ENCODE results near the gene NEUROG1. TPM values are rescaled to one million over a fixed set of nuclear protein-coding genes. Genes with fewer than 3 reads are reported as not detected.
A peak's percentile ranks its signal among the peaks of the same experiment; 100 is the strongest.

NEUROG1 gene
- total RNA-seq, 4 donors from 2014 or later = not detected

DNA sequence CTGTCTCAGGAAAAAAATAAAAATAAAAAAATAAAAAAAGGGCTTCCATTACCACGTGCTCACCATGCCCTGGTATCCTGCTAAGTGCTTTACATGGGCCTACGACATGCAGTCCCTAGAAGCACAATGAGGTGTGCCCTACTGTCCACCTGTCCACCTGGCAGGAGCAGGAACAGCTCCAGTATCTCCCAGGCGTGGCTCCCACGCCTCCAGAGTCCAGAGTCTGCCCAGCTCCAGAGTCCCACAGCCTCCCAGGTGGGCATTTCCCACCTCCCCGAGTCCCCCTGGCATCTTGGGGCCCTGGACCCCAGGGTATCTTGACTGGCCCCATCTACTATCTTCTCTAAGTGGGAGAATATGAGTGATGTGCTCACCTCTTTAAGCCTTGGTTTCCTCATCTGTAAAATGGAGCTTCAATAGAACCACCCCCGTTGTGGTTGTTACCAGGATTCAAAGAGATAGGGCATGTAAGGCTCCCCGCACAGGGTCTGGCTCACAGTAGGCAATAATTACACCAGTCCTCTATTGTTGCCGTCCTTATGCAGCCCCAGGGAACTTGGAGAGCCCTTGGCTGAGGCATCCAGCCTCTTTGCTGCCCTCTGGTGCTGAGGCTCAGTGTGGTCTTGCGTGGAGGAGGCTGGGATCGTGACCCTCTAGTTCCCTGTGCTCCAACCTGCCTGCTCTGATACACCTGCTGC, 34.1 kb upstream of the NEUROG1 start:
- H3K4me1 ChIP-seq = no peaks in the 10 kb centered on the region
- no peak overlapping the region for H3K27ac ChIP-seq
- H3K36me3 ChIP-seq = no peaks in the 10 kb centered on the region
- ATAC-seq (no peak), DNase-seq (no peak)
- TF ChIP-seq POLR2A (IDR thresholded peaks at IDR 0.05) = no peak
- TF ChIP-seq, protein P1, sequence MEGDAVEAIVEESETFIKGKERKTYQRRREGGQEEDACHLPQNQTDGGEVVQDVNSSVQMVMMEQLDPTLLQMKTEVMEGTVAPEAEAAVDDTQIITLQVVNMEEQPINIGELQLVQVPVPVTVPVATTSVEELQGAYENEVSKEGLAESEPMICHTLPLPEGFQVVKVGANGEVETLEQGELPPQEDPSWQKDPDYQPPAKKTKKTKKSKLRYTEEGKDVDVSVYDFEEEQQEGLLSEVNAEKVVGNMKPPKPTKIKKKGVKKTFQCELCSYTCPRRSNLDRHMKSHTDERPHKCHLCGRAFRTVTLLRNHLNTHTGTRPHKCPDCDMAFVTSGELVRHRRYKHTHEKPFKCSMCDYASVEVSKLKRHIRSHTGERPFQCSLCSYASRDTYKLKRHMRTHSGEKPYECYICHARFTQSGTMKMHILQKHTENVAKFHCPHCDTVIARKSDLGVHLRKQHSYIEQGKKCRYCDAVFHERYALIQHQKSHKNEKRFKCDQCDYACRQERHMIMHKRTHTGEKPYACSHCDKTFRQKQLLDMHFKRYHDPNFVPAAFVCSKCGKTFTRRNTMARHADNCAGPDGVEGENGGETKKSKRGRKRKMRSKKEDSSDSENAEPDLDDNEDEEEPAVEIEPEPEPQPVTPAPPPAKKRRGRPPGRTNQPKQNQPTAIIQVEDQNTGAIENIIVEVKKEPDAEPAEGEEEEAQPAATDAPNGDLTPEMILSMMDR (IDR thresholded peaks at IDR 0.05 in 4 of 5, conservative IDR thresholded peaks at IDR 0.05 in 1 of 5) = peak in 1 of 5 experiments; percentile 14
- H3K4me3 ChIP-seq = no peak overlapping the region
- in situ Hi-C loops (cut with MboI; ENCODE audit: low sequenced_read_pairs in 4 of 4) (loop anchor here in 1 of 4 donors (25.0 kb wide), 1 partner anchor 267 kb away; the partner anchor contains the start of gene SLC25A48), intact Hi-C loops (cut with DNase I; ENCODE audit: low total_unique reads) (loop anchor here (5.0 kb wide), 1 partner anchor 103 kb away; no protein-coding TSS in a partner anchor)
- no peaks in the 10 kb centered on the region for H3K9me3 ChIP-seq
- H3K27me3 ChIP-seq = no peaks in the 10 kb centered on the region

DNA sequence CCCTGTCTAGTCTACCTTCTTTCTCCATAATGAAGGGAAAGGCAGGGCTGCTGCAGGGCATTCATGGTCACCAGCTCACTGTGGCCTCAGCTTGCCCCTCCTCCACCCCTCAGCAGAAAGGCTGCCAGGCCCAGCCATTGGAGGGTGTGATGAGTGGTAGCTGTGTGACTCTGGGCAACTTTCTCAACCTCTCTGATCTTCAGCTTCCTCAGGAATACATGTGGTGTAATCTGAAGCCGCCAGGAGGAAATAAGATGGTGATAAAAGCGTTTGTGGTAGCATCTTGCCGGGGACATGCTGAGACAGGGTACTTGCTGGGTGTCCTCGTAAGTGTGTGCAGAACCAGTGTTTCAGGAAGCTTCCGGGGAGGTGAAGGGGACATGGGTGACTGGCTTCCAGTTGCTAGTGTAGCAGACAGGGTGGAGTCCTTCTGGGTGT, 33.2 kb upstream of the NEUROG1 start:
- no peaks in the 10 kb centered on the region for H3K4me1 ChIP-seq
- no peaks in the 10 kb centered on the region for H3K36me3 ChIP-seq
- intact Hi-C loops (cut with DNase I; ENCODE audit: low total_unique reads) = loop anchor here (5.0 kb wide), 1 partner anchor 102 kb away; no protein-coding TSS in a partner anchor
- TF ChIP-seq, protein P1 (IDR thresholded peaks at IDR 0.05 in 4 of 5, conservative IDR thresholded peaks at IDR 0.05 in 1 of 5) = no peak
- TF ChIP-seq POLR2A (IDR thresholded peaks at IDR 0.05) = no peak
- no peaks in the 10 kb centered on the region for H3K9me3 ChIP-seq
- in situ Hi-C loops (cut with MboI; ENCODE audit: low sequenced_read_pairs in 4 of 4) = loop anchor here in 1 of 4 donors (25.0 kb wide), 1 partner anchor 268 kb away; the partner anchor contains the start of gene SLC25A48
- DNase-seq (no peak), ATAC-seq (no peak)
- H3K27ac ChIP-seq = no peak overlapping the region
- H3K4me3 ChIP-seq = no peak overlapping the region
- no peaks in the 10 kb centered on the region for H3K27me3 ChIP-seq

DNA sequence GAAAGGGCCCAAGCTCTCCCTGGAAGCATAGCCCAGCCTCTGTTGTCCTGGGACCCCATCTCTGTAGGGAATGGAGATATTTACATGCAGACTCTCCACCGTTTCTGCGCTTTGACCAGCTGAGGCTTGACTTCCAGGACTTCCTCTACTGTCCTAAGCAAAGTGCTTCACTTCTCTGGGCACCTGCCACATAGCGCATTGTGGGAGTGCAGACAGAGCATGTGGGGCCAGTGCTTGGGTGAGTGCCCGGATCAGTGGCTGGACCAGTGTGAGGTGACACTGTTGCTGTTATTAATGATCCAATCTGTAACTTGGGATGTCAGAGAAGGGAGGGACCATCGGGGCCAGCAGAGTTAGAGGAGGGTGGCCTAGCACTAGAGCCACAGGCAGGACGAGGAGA, 32.5 kb upstream of the NEUROG1 start:
- no peak for DNase-seq

DNA sequence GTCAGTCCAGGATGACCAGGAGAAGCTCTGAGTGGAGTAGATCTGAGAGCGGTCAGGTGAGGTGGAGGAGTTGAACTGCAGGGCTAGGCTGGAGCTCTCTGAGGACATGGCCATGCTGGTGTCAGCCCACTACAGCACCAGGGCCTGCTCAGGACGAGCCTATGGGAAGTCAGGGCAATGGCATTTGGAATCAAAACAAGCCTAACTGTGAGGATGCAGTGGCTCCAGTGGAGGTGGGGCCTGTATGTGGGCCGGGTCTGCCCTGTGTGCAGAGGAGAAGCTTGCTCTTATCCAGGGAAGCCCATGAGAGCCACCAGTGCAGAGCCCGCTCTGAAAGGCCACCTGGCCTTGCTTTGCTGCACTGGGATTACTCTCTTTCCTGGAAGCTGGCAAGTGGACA, 31.9 kb upstream of the NEUROG1 start:
- ATAC-seq = no peak
- H3K9me3 ChIP-seq = no peaks in the 10 kb centered on the region
- H3K4me1 ChIP-seq = no peaks in the 10 kb centered on the region
- H3K4me3 ChIP-seq = no peak overlapping the region
- no peaks in the 10 kb centered on the region for H3K36me3 ChIP-seq
- H3K27me3 ChIP-seq = no peaks in the 10 kb centered on the region
- H3K27ac ChIP-seq = no peak overlapping the region
- DNase-seq = no peak
- in situ Hi-C loops (cut with MboI; ENCODE audit: low sequenced_read_pairs in 4 of 4) = loop anchor here in 1 of 4 donors (25.0 kb wide), 1 partner anchor 270 kb away; the partner anchor contains the start of gene SLC25A48
- intact Hi-C loops (cut with DNase I; ENCODE audit: low total_unique reads) = loop anchor here (5.0 kb wide), 1 partner anchor 100 kb away; no protein-coding TSS in a partner anchor
- TF ChIP-seq, protein P1 (IDR thresholded peaks at IDR 0.05 in 4 of 5, conservative IDR thresholded peaks at IDR 0.05 in 1 of 5) = no peak
- TF ChIP-seq POLR2A (IDR thresholded peaks at IDR 0.05) = no peak

More for the DNA sequence above, 32.5 kb upstream of the NEUROG1 start:
- ATAC-seq = no peak
- no peak overlapping the region for H3K27ac ChIP-seq
- no peak for TF ChIP-seq POLR2A (IDR thresholded peaks at IDR 0.05)
- TF ChIP-seq, protein P1 (IDR thresholded peaks at IDR 0.05 in 4 of 5, conservative IDR thresholded peaks at IDR 0.05 in 1 of 5) = no peak
- no peaks in the 10 kb centered on the region for H3K9me3 ChIP-seq
- no peaks in the 10 kb centered on the region for H3K4me1 ChIP-seq
- H3K27me3 ChIP-seq = no peaks in the 10 kb centered on the region
- no peak overlapping the region for H3K4me3 ChIP-seq
- H3K36me3 ChIP-seq = no peaks in the 10 kb centered on the region
- in situ Hi-C loops (cut with MboI; ENCODE audit: low sequenced_read_pairs in 4 of 4) (loop anchor here in 1 of 4 donors (25.0 kb wide), 1 partner anchor 269 kb away; the partner anchor contains the start of gene SLC25A48), intact Hi-C loops (cut with DNase I; ENCODE audit: low total_unique reads) (loop anchor here (5.0 kb wide), 1 partner anchor 101 kb away; no protein-coding TSS in a partner anchor)

All from gastrocnemius medialis (tissue), 4 donors.